ENCODE data around the gene GLCE. TPM values are rescaled to one million over a fixed set of nuclear protein-coding genes. Genes with fewer than 3 reads are reported as not detected.

The GLCE gene
- total and polyA plus RNA-seq, 7 donors, result 10.3 to 24.6 (median 13.9) TPM

GRCh38 chr15:69144530-69144929 lies 15.9 kb upstream of the GLCE start:
- no peaks in the 10 kb centered on the region for H3K9me3 ChIP-seq
- no peak for TF ChIP-seq CTCF (IDR thresholded peaks at IDR 0.05)
- TF ChIP-seq EP300 (IDR thresholded peaks at IDR 0.05), result no peak
- no peak for TF ChIP-seq POLR2A (IDR thresholded peaks at IDR 0.05)
- no peak for TF ChIP-seq POLR2AphosphoS5 (IDR thresholded peaks at IDR 0.05)
- peaks cover 0 to 37% (median 5%) of the 10 kb centered on the region in 4 donors for H3K4me1 ChIP-seq
- H3K27ac ChIP-seq, result no peak overlapping the region
- peaks cover 0 to 4% (median 0%) of the 10 kb centered on the region in 3 donors for H3K27me3 ChIP-seq
- H3K36me3 ChIP-seq, result no peaks in the 10 kb centered on the region
- 66 to 74% methylated on average over 5 of the region's 5 CpGs for WGBS, 2 donors
- intact Hi-C loops (cut with DNase I), result no loop called here
- no peak overlapping the region for H3K4me3 ChIP-seq
- no peak for DNase-seq

GRCh38 chr15:69145149-69145693 lies 15.2 kb upstream of the GLCE start:
- WGBS, 2 donors, result 92 to 96% methylated on average over 1 of the region's 1 CpG
- Histone ChIP-seq H3K27me3 (peaks cover 0 to 4% (median 0%) of the 10 kb centered on the region in 3 donors), H3K4me1 (peaks cover 0 to 34% (median 4%) of the 10 kb centered on the region in 4 donors), H3K4me3 (no peak overlapping the region), H3K36me3 (no peaks in the 10 kb centered on the region), H3K9me3 (no peaks in the 10 kb centered on the region), H3K27ac (no peak overlapping the region)
- TF ChIP-seq CTCF (IDR thresholded peaks at IDR 0.05), result no peak
- no peak for TF ChIP-seq POLR2AphosphoS5 (IDR thresholded peaks at IDR 0.05)
- TF ChIP-seq EP300 (IDR thresholded peaks at IDR 0.05), result no peak
- no peak for TF ChIP-seq POLR2A (IDR thresholded peaks at IDR 0.05)
- intact Hi-C loops (cut with DNase I), result no loop called here
- no peak for DNase-seq

- DNase-seq, result no peak
- H3K9me3 ChIP-seq, result no peaks in the 10 kb centered on the region
- intact Hi-C loops (cut with DNase I), result no loop called here
- TF ChIP-seq CTCF (IDR thresholded peaks at IDR 0.05), result no peak
- TF ChIP-seq POLR2A (IDR thresholded peaks at IDR 0.05), result no peak
- no peak for TF ChIP-seq EP300 (IDR thresholded peaks at IDR 0.05)
- TF ChIP-seq POLR2AphosphoS5 (IDR thresholded peaks at IDR 0.05), result no peak
- peaks cover 0 to 28% (median 3%) of the 10 kb centered on the region in 4 donors for H3K4me1 ChIP-seq
- no peak overlapping the region for H3K27ac ChIP-seq
- H3K4me3 ChIP-seq, result no peak overlapping the region
- H3K36me3 ChIP-seq, result no peaks in the 10 kb centered on the region
- WGBS, 2 donors, result 71 to 72% methylated on average over 7 of the region's 7 CpGs
- no peaks in the 10 kb centered on the region for H3K27me3 ChIP-seq
Observed at GRCh38 chr15:69145694-69146492, 14.5 kb upstream of the GLCE start.

- Histone ChIP-seq H3K36me3 (no peaks in the 10 kb centered on the region), H3K4me3 (no peak overlapping the region), H3K9me3 (no peaks in the 10 kb centered on the region), H3K27me3 (no peaks in the 10 kb centered on the region), H3K4me1 (peaks cover 0 to 21% (median 3%) of the 10 kb centered on the region in 4 donors), H3K27ac (no peak overlapping the region)
- 95 to 97% methylated on average over 9 of the region's 9 CpGs for WGBS, 2 donors
- DNase-seq, result no peak
- no peak for TF ChIP-seq POLR2A (IDR thresholded peaks at IDR 0.05)
- no peak for TF ChIP-seq CTCF (IDR thresholded peaks at IDR 0.05)
- no peak for TF ChIP-seq EP300 (IDR thresholded peaks at IDR 0.05)
- TF ChIP-seq POLR2AphosphoS5 (IDR thresholded peaks at IDR 0.05), result no peak
- intact Hi-C loops (cut with DNase I), result no loop called here
Observed at GRCh38 chr15:69146724-69147435, 13.6 kb upstream of the GLCE start.
